Breast epithelium (tissue), 4 donors: ENCODE results near the gene FOXD2. TPM values are rescaled to one million over a fixed set of nuclear protein-coding genes. Genes with fewer than 3 reads are reported as not detected.

Experiments used
- DNase-seq, 2 donors: peaks; one replicate each; pipeline ENCODE4 v3.0.0-alpha.2; 2019; ENCODE audit warnings: low spot score in 2 of 2
- H3K27ac ChIP-seq, 2 donors: fragments of 200-600 bp; sonication (generic) in 1 of 2; one replicate each; pipeline ENCODE4 v1.5.1; 2016 to 2019; ENCODE audit warnings: mild to moderate bottlenecking in 1 of 2
- H3K27me3 ChIP-seq, 2 donors: fragments of 200-600 bp; sonication (generic) in 1 of 2; one replicate each; pipeline versions ENCODE4 v1.5.1 to v1.6.0; 2017 to 2019; ENCODE audit warnings: control low read depth in 1 of 2, mild to moderate bottlenecking in 1 of 2
- H3K36me3 ChIP-seq: fragments of 200-600 bp; one replicate; pipeline ENCODE4 v1.5.1; 2019
- H3K4me1 ChIP-seq, 2 donors: fragments of 200-600 bp; sonication (generic); one replicate each; pipeline ENCODE4 v1.5.1; 2016 to 2019; ENCODE audit warnings: control low read depth in 1 of 2
- H3K4me3 ChIP-seq, 3 donors: fragments of 200-600 bp; sonication (generic); 1 replicate in 2 of 3; 2 replicates in 1 of 3; pipeline ENCODE4 v1.5.1; 2016 to 2019; ENCODE audit warnings: mild to moderate bottlenecking in 3 of 3, moderate library complexity in 2 of 3
- H3K9me3 ChIP-seq, 2 donors: fragments of 200-600 bp; sonication (generic) in 1 of 2; one replicate each; pipeline ENCODE4 v1.5.1; 2016 to 2019; ENCODE audit warnings: control low read depth in 1 of 2
- POLR2A ChIP-seq: fragments of 450-650 bp; IDR thresholded peaks from one replicate; pipeline ENCODE4 v1.6.1; 2016; ENCODE audit warnings: antibody characterized with exemption, mild to moderate bottlenecking, moderate library complexity
- POLR2AphosphoS5 ChIP-seq, 3 donors: sonication (generic); formaldehyde crosslinking; IDR thresholded peaks; one replicate each; pipeline ENCODE4 v1.6.1; 2017; ENCODE audit warnings: antibody characterized with exemption in 3 of 3
- intact Hi-C: fragments of 100-400 bp; cut with DNase I; formaldehyde crosslinking; loops from one replicate; pipeline ENCODE4 v1.15.1; 2023; ENCODE audit warnings: low total_unique reads
- total RNA-seq, 3 donors: library from RNA; depleted of rRNA; stranded (reverse); fragments of >200 nt; gene quantifications; one replicate each; pipeline ENCODE4 v1.1.0, GENCODE V29; 2016
- TF ChIP-seq, protein P1 (sequence below), 3 donors: fragments of 450-650 bp; IDR thresholded peaks; one replicate each; pipeline ENCODE4 v1.5.1; 2016 to 2017; ENCODE audit warnings: antibody characterized with exemption in 3 of 3, mild to moderate bottlenecking in 3 of 3, moderate library complexity in 3 of 3

Gene FOXD2
- total RNA-seq, 3 donors from 2014 or later: 0.32 to 0.33 TPM; not detected in 1

- no peak for DNase-seq
- Histone ChIP-seq H3K4me3 (no peak overlapping the region), H3K9me3 (no peaks in the 10 kb centered on the region), H3K27me3 (peaks cover 0 to 45% of the 10 kb centered on the region in 2 donors), H3K36me3 (no peaks in the 10 kb centered on the region), H3K4me1 (no peaks in the 10 kb centered on the region), H3K27ac (no peak overlapping the region)
- no peak for TF ChIP-seq POLR2A
- TF ChIP-seq, protein P1, sequence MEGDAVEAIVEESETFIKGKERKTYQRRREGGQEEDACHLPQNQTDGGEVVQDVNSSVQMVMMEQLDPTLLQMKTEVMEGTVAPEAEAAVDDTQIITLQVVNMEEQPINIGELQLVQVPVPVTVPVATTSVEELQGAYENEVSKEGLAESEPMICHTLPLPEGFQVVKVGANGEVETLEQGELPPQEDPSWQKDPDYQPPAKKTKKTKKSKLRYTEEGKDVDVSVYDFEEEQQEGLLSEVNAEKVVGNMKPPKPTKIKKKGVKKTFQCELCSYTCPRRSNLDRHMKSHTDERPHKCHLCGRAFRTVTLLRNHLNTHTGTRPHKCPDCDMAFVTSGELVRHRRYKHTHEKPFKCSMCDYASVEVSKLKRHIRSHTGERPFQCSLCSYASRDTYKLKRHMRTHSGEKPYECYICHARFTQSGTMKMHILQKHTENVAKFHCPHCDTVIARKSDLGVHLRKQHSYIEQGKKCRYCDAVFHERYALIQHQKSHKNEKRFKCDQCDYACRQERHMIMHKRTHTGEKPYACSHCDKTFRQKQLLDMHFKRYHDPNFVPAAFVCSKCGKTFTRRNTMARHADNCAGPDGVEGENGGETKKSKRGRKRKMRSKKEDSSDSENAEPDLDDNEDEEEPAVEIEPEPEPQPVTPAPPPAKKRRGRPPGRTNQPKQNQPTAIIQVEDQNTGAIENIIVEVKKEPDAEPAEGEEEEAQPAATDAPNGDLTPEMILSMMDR (IDR thresholded peaks at IDR 0.05): no peak
- TF ChIP-seq POLR2AphosphoS5 (IDR thresholded peaks at IDR 0.05): no peak
- intact Hi-C loops: no loop called here
These were observed 22.6 kb downstream of the FOXD2 start for GRCh38 chr1:47460456-47460855.

DNA sequence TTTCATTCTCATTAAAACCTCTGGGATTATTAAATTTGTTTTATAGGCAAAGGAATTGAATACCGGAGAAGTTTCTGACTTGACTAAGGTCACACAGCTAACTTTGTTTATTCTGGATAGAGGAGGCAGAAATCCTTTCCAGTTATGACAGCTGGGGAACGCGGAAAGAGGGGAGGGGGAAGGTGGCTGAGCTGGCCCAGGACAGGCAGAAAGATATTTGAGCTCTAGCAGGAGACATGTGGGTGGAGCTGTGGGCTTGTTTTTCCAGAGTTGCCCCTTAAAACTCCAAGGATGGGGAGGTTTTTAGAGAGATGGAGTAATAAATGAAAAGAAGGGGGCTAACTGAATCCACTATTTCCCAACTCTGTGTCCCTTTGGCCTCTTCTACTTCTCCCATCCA is 27.8 kb downstream of the FOXD2 start:
- Histone ChIP-seq H3K27me3 (peaks cover 0 to 31% of the 10 kb centered on the region in 2 donors), H3K27ac (no peak overlapping the region), H3K9me3 (no peaks in the 10 kb centered on the region), H3K36me3 (no peaks in the 10 kb centered on the region), H3K4me3 (no peak overlapping the region), H3K4me1 (no peaks in the 10 kb centered on the region)
- TF ChIP-seq POLR2AphosphoS5 (IDR thresholded peaks at IDR 0.05): no peak
- DNase-seq: no peak
- intact Hi-C loops: no loop called here

GRCh38 chr1:47468709-47469389 is 31.0 kb downstream of the FOXD2 start:
- intact Hi-C loops: no loop called here
- Histone ChIP-seq H3K27ac (no peak overlapping the region), H3K4me3 (no peak overlapping the region), H3K9me3 (no peaks in the 10 kb centered on the region), H3K27me3 (peaks cover 0 to 6% of the 10 kb centered on the region in 2 donors), H3K36me3 (no peaks in the 10 kb centered on the region), H3K4me1 (no peaks in the 10 kb centered on the region)
- DNase-seq: no peak
- TF ChIP-seq, protein P1 (IDR thresholded peaks at IDR 0.05): no peak
- no peak for TF ChIP-seq POLR2AphosphoS5 (IDR thresholded peaks at IDR 0.05)

DNA sequence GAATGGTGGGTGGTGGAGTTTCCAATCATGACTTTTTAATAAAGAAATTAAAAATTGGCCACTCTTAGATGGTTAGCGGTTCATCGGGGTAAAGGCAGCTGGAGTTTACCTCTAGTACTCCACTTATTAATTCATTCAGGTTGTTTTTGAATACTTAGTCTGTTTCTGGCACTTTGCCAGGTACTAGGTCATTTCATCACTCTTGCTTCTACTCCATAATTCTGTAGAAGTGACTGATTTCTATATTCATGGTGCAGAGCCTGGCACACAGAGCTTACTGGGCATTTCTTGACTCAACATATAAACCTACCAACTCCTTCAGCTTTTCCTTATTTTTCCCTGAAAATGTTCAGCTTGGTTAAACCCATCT is 31.5 kb downstream of the FOXD2 start:
- Histone ChIP-seq H3K9me3 (no peaks in the 10 kb centered on the region), H3K4me3 (no peak overlapping the region), H3K27me3 (peaks cover 0 to 6% of the 10 kb centered on the region in 2 donors), H3K4me1 (no peaks in the 10 kb centered on the region), H3K36me3 (no peaks in the 10 kb centered on the region), H3K27ac (no peak overlapping the region)
- no peak for DNase-seq
- intact Hi-C loops: no loop called here
- no peak for TF ChIP-seq POLR2AphosphoS5 (IDR thresholded peaks at IDR 0.05)
- TF ChIP-seq, protein P1 (IDR thresholded peaks at IDR 0.05): no peak
- TF ChIP-seq POLR2A: no peak

DNA sequence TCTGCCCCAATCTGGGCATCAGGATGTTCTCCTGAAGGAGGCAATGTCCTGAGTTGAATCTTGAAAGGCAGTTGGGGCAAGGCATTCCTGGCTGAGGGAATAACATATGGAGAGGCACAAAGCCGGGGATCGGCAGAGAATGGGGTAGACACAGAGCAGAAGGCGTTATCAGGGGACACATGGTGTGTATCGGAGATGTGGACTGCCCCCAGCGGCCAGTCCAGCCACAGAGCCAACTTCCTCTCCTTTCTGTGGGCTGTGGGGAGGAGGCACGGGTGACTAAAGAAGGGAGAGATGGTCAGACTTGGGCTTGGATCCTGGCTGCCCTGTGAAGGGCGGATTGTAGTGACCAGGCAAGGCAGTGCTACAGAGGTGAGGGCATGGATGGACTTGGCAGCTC is 32.1 kb downstream of the FOXD2 start:
- H3K27me3 ChIP-seq: peaks cover 0 to 6% of the 10 kb centered on the region in 2 donors
- no peaks in the 10 kb centered on the region for H3K9me3 ChIP-seq
- TF ChIP-seq POLR2AphosphoS5 (IDR thresholded peaks at IDR 0.05): no peak
- TF ChIP-seq, protein P1 (IDR thresholded peaks at IDR 0.05): no peak
- TF ChIP-seq POLR2A: no peak
- H3K27ac ChIP-seq: no peak overlapping the region
- H3K4me3 ChIP-seq: no peak overlapping the region
- H3K36me3 ChIP-seq: no peaks in the 10 kb centered on the region
- H3K4me1 ChIP-seq: no peaks in the 10 kb centered on the region
- intact Hi-C loops: no loop called here
- DNase-seq: no peak
